ENCODE measurements around the gene ZNF485. TPM values are rescaled to one million over a fixed set of nuclear protein-coding genes. Genes with fewer than 3 reads are reported as not detected.
"Not testable (repeated sequence)": the region's sequence is repeated elsewhere in the genome, so short reads cannot be mapped to it uniquely, and the experiment has no call there.

Gene ZNF485
- total RNA-seq, 1 donor from 2014 or later: 3.7 TPM

- Histone ChIP-seq H3K4me1 (ENCODE audit: control insufficient read depth in 3 of 3, insufficient read depth in 3 of 3, low read length in 3 of 3) (no peaks in the 10 kb centered on the region), H3K9ac (ENCODE audit: low read depth in 1 of 3, low read length in 3 of 3) (no peak overlapping the region), H3K27me3 (ENCODE audit: control insufficient read depth in 3 of 3, insufficient read depth in 3 of 3, low read length in 3 of 3) (no peaks in the 10 kb centered on the region), H3K9me3 (ENCODE audit: control insufficient read depth in 3 of 3, low read length in 3 of 3) (no peaks in the 10 kb centered on the region), H3K4me3 (ENCODE audit: low read length in 3 of 3) (no peak overlapping the region), H3K27ac (ENCODE audit: low read depth, low read length) (no peak overlapping the region), H3K36me3 (ENCODE audit: control insufficient read depth in 3 of 3, insufficient read depth in 3 of 3, low read length in 3 of 3) (no peaks in the 10 kb centered on the region)
Measured at GRCh38 chr10:43584051-43584450, 22.2 kb upstream of the ZNF485 start.

- Histone ChIP-seq H3K36me3 (ENCODE audit: control insufficient read depth in 3 of 3, insufficient read depth in 3 of 3, low read length in 3 of 3) (no peaks in the 10 kb centered on the region), H3K27me3 (ENCODE audit: control insufficient read depth in 3 of 3, insufficient read depth in 3 of 3, low read length in 3 of 3) (no peaks in the 10 kb centered on the region), H3K4me3 (ENCODE audit: low read length in 3 of 3) (no peak overlapping the region), H3K4me1 (ENCODE audit: control insufficient read depth in 3 of 3, insufficient read depth in 3 of 3, low read length in 3 of 3) (no peaks in the 10 kb centered on the region), H3K9me3 (ENCODE audit: control insufficient read depth in 3 of 3, low read length in 3 of 3) (no peaks in the 10 kb centered on the region), H3K9ac (ENCODE audit: low read depth in 1 of 3, low read length in 3 of 3) (no peak overlapping the region), H3K27ac (ENCODE audit: low read depth, low read length) (no peak overlapping the region)
Measured at GRCh38 chr10:43585046-43585445, 21.2 kb upstream of the ZNF485 start.

GRCh38 chr10:43585981-43586729, 20.1 kb upstream of the ZNF485 start:
- no peaks in the 10 kb centered on the region for H3K36me3 ChIP-seq (ENCODE audit: control insufficient read depth in 3 of 3, insufficient read depth in 3 of 3, low read length in 3 of 3)
- H3K27me3 ChIP-seq (ENCODE audit: control insufficient read depth in 3 of 3, insufficient read depth in 3 of 3, low read length in 3 of 3): no peaks in the 10 kb centered on the region
- no peaks in the 10 kb centered on the region for H3K9me3 ChIP-seq (ENCODE audit: control insufficient read depth in 3 of 3, low read length in 3 of 3)
- no peaks in the 10 kb centered on the region for H3K4me1 ChIP-seq (ENCODE audit: control insufficient read depth in 3 of 3, insufficient read depth in 3 of 3, low read length in 3 of 3)
- H3K9ac ChIP-seq (ENCODE audit: low read depth in 1 of 3, low read length in 3 of 3): no peak overlapping the region
- no peak overlapping the region for H3K4me3 ChIP-seq (ENCODE audit: low read length in 3 of 3)
- H3K27ac ChIP-seq (ENCODE audit: low read depth, low read length): no peak overlapping the region

GRCh38 chr10:43586730-43587115, 19.5 kb upstream of the ZNF485 start:
- H3K27me3 ChIP-seq (ENCODE audit: control insufficient read depth in 3 of 3, insufficient read depth in 3 of 3, low read length in 3 of 3); H3K9ac ChIP-seq (ENCODE audit: low read depth in 1 of 3, low read length in 3 of 3); H3K36me3 ChIP-seq (ENCODE audit: control insufficient read depth in 3 of 3, insufficient read depth in 3 of 3, low read length in 3 of 3); H3K27ac ChIP-seq (ENCODE audit: low read depth, low read length); H3K9me3 ChIP-seq (ENCODE audit: control insufficient read depth in 3 of 3, low read length in 3 of 3); H3K4me1 ChIP-seq (ENCODE audit: control insufficient read depth in 3 of 3, insufficient read depth in 3 of 3, low read length in 3 of 3); H3K4me3 ChIP-seq (ENCODE audit: low read length in 3 of 3): not testable (repeated sequence)

- H3K9me3 ChIP-seq (ENCODE audit: control insufficient read depth in 3 of 3, low read length in 3 of 3): no peaks in the 10 kb centered on the region
- no peak overlapping the region for H3K27ac ChIP-seq (ENCODE audit: low read depth, low read length)
- H3K36me3 ChIP-seq (ENCODE audit: control insufficient read depth in 3 of 3, insufficient read depth in 3 of 3, low read length in 3 of 3): no peaks in the 10 kb centered on the region
- H3K27me3 ChIP-seq (ENCODE audit: control insufficient read depth in 3 of 3, insufficient read depth in 3 of 3, low read length in 3 of 3): no peaks in the 10 kb centered on the region
- H3K4me3 ChIP-seq (ENCODE audit: low read length in 3 of 3): no peak overlapping the region
- peaks cover 4 to 17% (median 9%) of the 10 kb centered on the region in 3 donors for H3K4me1 ChIP-seq (ENCODE audit: control insufficient read depth in 3 of 3, insufficient read depth in 3 of 3, low read length in 3 of 3)
- H3K9ac ChIP-seq (ENCODE audit: low read depth in 1 of 3, low read length in 3 of 3): no peak overlapping the region
Measured at GRCh38 chr10:43591303-43591904, 14.8 kb upstream of the ZNF485 start.

GRCh38 chr10:43594944-43595589, 11.2 kb upstream of the ZNF485 start:
- Histone ChIP-seq H3K9ac (ENCODE audit: low read depth in 1 of 3, low read length in 3 of 3) (peak overlapping the region in 2 of 3 donors; percentile 2 to 47), H3K27ac (ENCODE audit: low read depth, low read length) (no peak overlapping the region), H3K9me3 (ENCODE audit: control insufficient read depth in 3 of 3, low read length in 3 of 3) (no peaks in the 10 kb centered on the region), H3K4me1 (ENCODE audit: control insufficient read depth in 3 of 3, insufficient read depth in 3 of 3, low read length in 3 of 3) (peaks cover 4 to 18% (median 9%) of the 10 kb centered on the region in 3 donors), H3K4me3 (ENCODE audit: low read length in 3 of 3) (peak overlapping the region; percentile 49 to 59 (median 58)), H3K27me3 (ENCODE audit: control insufficient read depth in 3 of 3, insufficient read depth in 3 of 3, low read length in 3 of 3) (no peaks in the 10 kb centered on the region), H3K36me3 (ENCODE audit: control insufficient read depth in 3 of 3, insufficient read depth in 3 of 3, low read length in 3 of 3) (no peaks in the 10 kb centered on the region)

- no peak overlapping the region for H3K4me3 ChIP-seq (ENCODE audit: low read length in 3 of 3)
- H3K27ac ChIP-seq (ENCODE audit: low read depth, low read length): no peak overlapping the region
Measured at GRCh38 chr10:43595739-43596298, 10.4 kb upstream of the ZNF485 start.

GRCh38 chr10:43596546-43596945, 9.7 kb upstream of the ZNF485 start:
- Histone ChIP-seq H3K4me1 (ENCODE audit: control insufficient read depth in 3 of 3, insufficient read depth in 3 of 3, low read length in 3 of 3) (peaks cover 4 to 18% (median 9%) of the 10 kb centered on the region in 3 donors), H3K27ac (ENCODE audit: low read depth, low read length) (no peak overlapping the region), H3K9me3 (ENCODE audit: control insufficient read depth in 3 of 3, low read length in 3 of 3) (no peaks in the 10 kb centered on the region), H3K9ac (ENCODE audit: low read depth in 1 of 3, low read length in 3 of 3) (no peak overlapping the region), H3K27me3 (ENCODE audit: control insufficient read depth in 3 of 3, insufficient read depth in 3 of 3, low read length in 3 of 3) (no peaks in the 10 kb centered on the region), H3K36me3 (ENCODE audit: control insufficient read depth in 3 of 3, insufficient read depth in 3 of 3, low read length in 3 of 3) (no peaks in the 10 kb centered on the region), H3K4me3 (ENCODE audit: low read length in 3 of 3) (no peak overlapping the region)

More at GRCh38 chr10:43595739-43596298, 10.4 kb upstream of the ZNF485 start:
- Histone ChIP-seq H3K36me3 (ENCODE audit: control insufficient read depth in 3 of 3, insufficient read depth in 3 of 3, low read length in 3 of 3) (no peaks in the 10 kb centered on the region), H3K4me1 (ENCODE audit: control insufficient read depth in 3 of 3, insufficient read depth in 3 of 3, low read length in 3 of 3) (peaks cover 4 to 18% (median 9%) of the 10 kb centered on the region in 3 donors), H3K27me3 (ENCODE audit: control insufficient read depth in 3 of 3, insufficient read depth in 3 of 3, low read length in 3 of 3) (no peaks in the 10 kb centered on the region), H3K9me3 (ENCODE audit: control insufficient read depth in 3 of 3, low read length in 3 of 3) (no peaks in the 10 kb centered on the region), H3K9ac (ENCODE audit: low read depth in 1 of 3, low read length in 3 of 3) (peak overlapping the region in 1 of 3 donors; percentile 8)

- H3K4me1 ChIP-seq (ENCODE audit: control insufficient read depth in 3 of 3, insufficient read depth in 3 of 3, low read length in 3 of 3): peaks cover 4 to 18% (median 9%) of the 10 kb centered on the region in 3 donors
- no peaks in the 10 kb centered on the region for H3K9me3 ChIP-seq (ENCODE audit: control insufficient read depth in 3 of 3, low read length in 3 of 3)
- no peak overlapping the region for H3K27ac ChIP-seq (ENCODE audit: low read depth, low read length)
- H3K4me3 ChIP-seq (ENCODE audit: low read length in 3 of 3): no peak overlapping the region
- no peaks in the 10 kb centered on the region for H3K36me3 ChIP-seq (ENCODE audit: control insufficient read depth in 3 of 3, insufficient read depth in 3 of 3, low read length in 3 of 3)
- no peaks in the 10 kb centered on the region for H3K27me3 ChIP-seq (ENCODE audit: control insufficient read depth in 3 of 3, insufficient read depth in 3 of 3, low read length in 3 of 3)
- no peak overlapping the region for H3K9ac ChIP-seq (ENCODE audit: low read depth in 1 of 3, low read length in 3 of 3)
Measured at GRCh38 chr10:43598446-43598845, 7.8 kb upstream of the ZNF485 start.

- Histone ChIP-seq H3K9ac (ENCODE audit: low read depth in 1 of 3, low read length in 3 of 3) (no peak overlapping the region), H3K36me3 (ENCODE audit: control insufficient read depth in 3 of 3, insufficient read depth in 3 of 3, low read length in 3 of 3) (no peaks in the 10 kb centered on the region), H3K4me3 (ENCODE audit: low read length in 3 of 3) (no peak overlapping the region), H3K27ac (ENCODE audit: low read depth, low read length) (no peak overlapping the region), H3K4me1 (ENCODE audit: control insufficient read depth in 3 of 3, insufficient read depth in 3 of 3, low read length in 3 of 3) (peaks cover 4 to 18% (median 9%) of the 10 kb centered on the region in 3 donors), H3K9me3 (ENCODE audit: control insufficient read depth in 3 of 3, low read length in 3 of 3) (no peaks in the 10 kb centered on the region), H3K27me3 (ENCODE audit: control insufficient read depth in 3 of 3, insufficient read depth in 3 of 3, low read length in 3 of 3) (no peaks in the 10 kb centered on the region)
Measured at GRCh38 chr10:43599333-43599732, 6.9 kb upstream of the ZNF485 start.

Data from skeletal muscle tissue (tissue), 4 donors.